ENCODE results near the gene PHGDH.

Gene PHGDH

DNA sequence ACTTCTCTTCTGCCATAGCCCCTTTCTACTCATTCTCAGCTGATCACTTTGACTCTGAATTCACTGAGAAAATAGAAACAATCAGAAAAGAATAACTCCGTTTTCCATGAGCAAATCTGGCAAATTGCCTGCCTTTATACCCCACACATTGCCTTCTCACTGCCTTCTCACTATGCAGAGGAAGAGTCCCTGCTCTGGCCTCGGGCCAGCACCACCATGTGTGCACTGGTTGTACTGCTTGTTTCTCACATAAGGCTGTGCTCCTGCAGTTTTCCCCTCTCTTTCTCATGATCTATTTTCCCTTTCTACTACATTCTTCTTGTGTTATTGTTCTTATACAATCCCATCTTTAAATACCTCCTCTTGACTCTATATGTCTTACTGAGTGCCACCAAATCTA is 59.3 kb downstream of the PHGDH start:
- no peak overlapping the region for H3K27ac ChIP-seq (ENCODE audit: low read depth, low read length)
- H3K4me1 ChIP-seq (ENCODE audit: insufficient read depth, low read length): peaks cover 12% of the 10 kb centered on the region
- no peaks in the 10 kb centered on the region for H3K27me3 ChIP-seq (ENCODE audit: control insufficient read depth in 1 of 2, insufficient read depth in 2 of 2, low read length in 2 of 2)
- no peaks in the 10 kb centered on the region for H3K36me3 ChIP-seq (ENCODE audit: insufficient read depth, low read length)
- no peak overlapping the region for H3K4me3 ChIP-seq (ENCODE audit: low read depth in 1 of 2, low read length in 2 of 2)
- H3K9ac ChIP-seq (ENCODE audit: low read length): no peak overlapping the region
- H3K9me3 ChIP-seq (ENCODE audit: low read length): no peaks in the 10 kb centered on the region

DNA sequence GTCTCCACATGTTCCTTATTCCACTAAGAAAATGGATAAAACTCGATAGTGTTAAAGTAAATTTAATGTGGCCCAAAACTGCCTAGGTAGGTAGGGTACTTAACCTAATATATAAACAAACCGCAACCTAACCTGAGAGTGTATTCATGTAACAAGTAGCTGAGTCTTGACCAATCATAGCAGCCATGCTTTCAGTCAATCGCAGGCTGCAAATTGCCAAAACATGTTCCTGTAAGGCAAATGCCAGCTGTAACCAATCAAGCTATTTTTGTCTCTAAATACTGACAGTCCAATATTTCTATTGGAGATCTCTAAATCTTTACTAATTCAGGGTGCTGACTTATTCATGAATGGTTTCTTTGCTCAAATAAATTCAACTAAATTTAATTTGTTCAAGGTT is 60.0 kb downstream of the PHGDH start:
- Histone ChIP-seq H3K27ac (ENCODE audit: low read depth, low read length) (no peak overlapping the region), H3K9me3 (ENCODE audit: low read length) (no peaks in the 10 kb centered on the region), H3K4me1 (ENCODE audit: insufficient read depth, low read length) (peaks cover 5% of the 10 kb centered on the region), H3K36me3 (ENCODE audit: insufficient read depth, low read length) (no peaks in the 10 kb centered on the region), H3K9ac (ENCODE audit: low read length) (no peak overlapping the region), H3K27me3 (ENCODE audit: control insufficient read depth in 1 of 2, insufficient read depth in 2 of 2, low read length in 2 of 2) (no peaks in the 10 kb centered on the region), H3K4me3 (ENCODE audit: low read depth in 1 of 2, low read length in 2 of 2) (no peak overlapping the region)

DNA sequence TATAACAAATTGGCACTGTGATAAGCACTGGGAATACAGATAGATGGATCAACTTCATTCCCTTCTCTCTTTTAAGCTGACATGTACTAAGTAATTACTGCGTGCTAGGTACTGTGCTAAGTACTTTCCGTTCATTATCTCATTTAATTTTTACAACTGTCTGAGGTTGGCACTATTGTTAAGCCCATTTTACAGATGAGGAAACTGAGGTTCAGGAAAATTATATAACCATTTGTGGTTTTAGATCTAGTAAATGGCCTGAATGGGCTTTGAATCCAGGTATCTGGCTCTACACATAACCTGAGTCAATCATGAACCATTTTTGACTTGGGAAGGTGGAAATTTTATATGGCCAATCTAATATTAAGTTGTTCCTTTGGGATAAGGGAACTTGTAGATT is 60.6 kb downstream of the PHGDH start:
- Histone ChIP-seq H3K4me1 (ENCODE audit: insufficient read depth, low read length) (no peaks in the 10 kb centered on the region), H3K36me3 (ENCODE audit: insufficient read depth, low read length) (no peaks in the 10 kb centered on the region), H3K9ac (ENCODE audit: low read length) (no peak overlapping the region), H3K27me3 (ENCODE audit: control insufficient read depth in 1 of 2, insufficient read depth in 2 of 2, low read length in 2 of 2) (no peaks in the 10 kb centered on the region), H3K4me3 (ENCODE audit: low read depth in 1 of 2, low read length in 2 of 2) (no peak overlapping the region), H3K9me3 (ENCODE audit: low read length) (no peaks in the 10 kb centered on the region), H3K27ac (ENCODE audit: low read depth, low read length) (no peak overlapping the region)

DNA sequence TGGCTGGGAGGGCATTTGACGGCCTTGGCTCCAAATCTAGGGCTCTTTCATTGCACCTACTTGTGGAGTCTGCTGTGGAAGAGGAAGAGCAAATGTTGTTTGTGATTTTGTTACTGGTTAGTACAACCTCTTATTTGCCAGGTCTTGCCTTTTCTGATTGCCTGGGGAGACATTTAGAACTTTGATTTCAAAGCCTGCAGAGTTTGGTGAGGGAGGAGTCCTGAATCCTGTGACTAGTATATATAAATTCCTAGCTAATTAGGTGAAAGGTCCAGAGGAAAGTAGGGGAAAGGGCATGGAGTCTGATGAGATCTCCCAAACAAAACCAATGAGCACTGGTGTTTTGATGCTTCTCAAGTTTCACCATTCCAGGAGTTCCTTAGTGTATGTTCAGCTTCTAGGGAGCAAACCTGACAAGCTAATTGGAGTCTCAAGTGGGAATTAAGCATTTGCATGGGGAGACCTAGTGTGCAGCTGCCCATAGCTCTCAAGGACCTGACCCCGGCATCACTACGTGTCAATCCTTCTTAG is 62.0 kb downstream of the PHGDH start:
- Histone ChIP-seq H3K9ac (ENCODE audit: low read length) (no peak overlapping the region), H3K4me1 (ENCODE audit: insufficient read depth, low read length) (no peaks in the 10 kb centered on the region), H3K27ac (ENCODE audit: low read depth, low read length) (no peak overlapping the region), H3K9me3 (ENCODE audit: low read length) (no peaks in the 10 kb centered on the region), H3K36me3 (ENCODE audit: insufficient read depth, low read length) (no peaks in the 10 kb centered on the region), H3K4me3 (ENCODE audit: low read depth in 1 of 2, low read length in 2 of 2) (no peak overlapping the region), H3K27me3 (ENCODE audit: control insufficient read depth in 1 of 2, insufficient read depth in 2 of 2, low read length in 2 of 2) (no peaks in the 10 kb centered on the region)

DNA sequence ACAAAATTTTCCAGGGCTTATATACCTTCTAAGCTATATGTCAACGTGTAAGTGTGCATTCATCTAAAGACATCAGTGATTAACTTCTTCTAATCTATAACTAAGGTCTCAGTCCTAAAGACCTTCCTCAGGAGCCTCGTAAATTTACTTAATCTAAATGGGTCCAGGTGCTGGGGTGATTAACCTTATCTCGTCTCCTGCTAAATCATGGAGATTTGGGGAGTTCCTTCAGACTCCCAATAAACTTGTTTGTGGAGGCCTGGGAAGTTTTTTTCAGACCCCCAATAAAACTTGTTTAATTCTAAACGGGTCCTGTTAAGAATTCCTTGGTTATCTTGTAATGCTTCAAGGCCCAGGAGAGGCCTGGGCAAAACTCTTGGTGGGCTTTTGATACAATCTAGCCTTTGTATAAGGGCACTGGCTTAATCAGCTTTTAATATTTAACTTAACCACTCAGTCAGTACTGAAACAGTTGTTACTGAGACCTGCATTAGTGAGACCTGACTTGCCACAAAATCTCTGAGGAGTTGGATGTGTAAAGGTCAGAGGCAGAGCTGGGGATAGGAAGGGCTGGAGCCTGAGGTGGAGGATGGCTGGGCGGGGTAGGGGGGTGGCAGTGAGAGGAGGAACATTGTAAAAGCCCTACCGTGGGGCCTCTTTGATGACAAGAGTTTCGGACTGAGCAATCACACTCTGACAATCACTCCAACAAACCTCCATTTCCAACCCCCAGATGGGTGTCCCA is 63.2 kb downstream of the PHGDH start:
- H3K9me3 ChIP-seq (ENCODE audit: low read length): no peaks in the 10 kb centered on the region
- no peak overlapping the region for H3K9ac ChIP-seq (ENCODE audit: low read length)
- H3K4me1 ChIP-seq (ENCODE audit: insufficient read depth, low read length): no peaks in the 10 kb centered on the region
- no peaks in the 10 kb centered on the region for H3K36me3 ChIP-seq (ENCODE audit: insufficient read depth, low read length)
- no peak overlapping the region for H3K27ac ChIP-seq (ENCODE audit: low read depth, low read length)
- no peaks in the 10 kb centered on the region for H3K27me3 ChIP-seq (ENCODE audit: control insufficient read depth in 1 of 2, insufficient read depth in 2 of 2, low read length in 2 of 2)
- no peak overlapping the region for H3K4me3 ChIP-seq (ENCODE audit: low read depth in 1 of 2, low read length in 2 of 2)

DNA sequence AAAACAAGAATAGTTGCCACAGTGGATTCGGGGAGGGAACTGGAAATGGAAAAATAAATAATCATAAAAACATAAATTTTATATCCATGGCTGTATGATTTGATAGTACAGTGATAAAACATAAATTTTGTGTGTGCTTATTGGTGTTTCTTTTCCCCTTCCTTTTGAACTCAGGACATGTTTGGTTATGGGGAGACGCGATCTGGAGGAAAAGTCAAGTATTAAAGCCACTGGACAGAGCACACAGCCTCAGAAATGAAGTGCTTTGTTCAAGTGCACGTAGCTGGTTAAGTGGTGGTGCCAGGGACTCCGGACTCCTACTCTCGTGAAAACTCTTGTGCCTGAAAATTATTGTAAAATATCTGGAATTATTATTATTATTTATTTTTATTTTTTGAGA is 66.6 kb downstream of the PHGDH start:
- Histone ChIP-seq H3K4me3 (ENCODE audit: low read depth in 1 of 2, low read length in 2 of 2) (no peak overlapping the region), H3K27me3 (ENCODE audit: control insufficient read depth in 1 of 2, insufficient read depth in 2 of 2, low read length in 2 of 2) (no peaks in the 10 kb centered on the region), H3K9me3 (ENCODE audit: low read length) (no peaks in the 10 kb centered on the region), H3K27ac (ENCODE audit: low read depth, low read length) (no peak overlapping the region), H3K9ac (ENCODE audit: low read length) (no peak overlapping the region), H3K36me3 (ENCODE audit: insufficient read depth, low read length) (no peaks in the 10 kb centered on the region), H3K4me1 (ENCODE audit: insufficient read depth, low read length) (peaks cover 1% of the 10 kb centered on the region)

DNA sequence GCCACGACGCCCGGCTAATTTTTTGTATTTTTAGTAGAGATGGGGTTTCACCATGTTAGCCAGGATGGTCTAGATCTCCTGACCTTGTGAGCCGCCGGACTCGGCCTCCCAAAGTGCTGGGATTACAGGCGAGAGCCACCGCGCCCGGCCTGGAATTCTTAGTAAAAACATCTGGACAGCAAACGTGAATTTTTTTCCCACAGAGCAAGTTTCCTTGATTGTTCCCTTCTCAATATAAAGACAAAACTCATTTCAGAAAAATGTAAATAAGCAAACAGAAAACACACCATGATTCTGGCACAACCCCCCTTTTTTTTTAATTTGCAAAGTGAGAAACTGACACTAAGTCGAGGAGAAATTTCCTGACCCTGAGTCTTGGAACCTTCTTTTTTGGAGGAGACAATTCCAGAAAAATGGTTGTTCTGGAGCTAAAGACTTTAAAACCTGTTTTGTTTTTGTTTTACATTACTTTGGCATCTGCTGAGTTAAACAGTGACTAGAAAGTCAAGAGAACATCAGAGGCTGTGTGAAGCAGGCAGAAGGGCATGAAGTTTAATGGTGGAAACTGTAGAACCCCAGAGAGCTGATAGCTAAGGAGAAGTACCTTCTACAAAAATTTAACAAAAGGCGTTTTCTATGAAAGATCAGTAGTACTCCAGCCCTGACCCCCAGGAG is 67.3 kb downstream of the PHGDH start:
- no peaks in the 10 kb centered on the region for H3K27me3 ChIP-seq (ENCODE audit: control insufficient read depth in 1 of 2, insufficient read depth in 2 of 2, low read length in 2 of 2)
- H3K4me1 ChIP-seq (ENCODE audit: insufficient read depth, low read length): peaks cover 8% of the 10 kb centered on the region
- no peak overlapping the region for H3K4me3 ChIP-seq (ENCODE audit: low read depth in 1 of 2, low read length in 2 of 2)
- no peak overlapping the region for H3K27ac ChIP-seq (ENCODE audit: low read depth, low read length)
- no peaks in the 10 kb centered on the region for H3K36me3 ChIP-seq (ENCODE audit: insufficient read depth, low read length)
- no peaks in the 10 kb centered on the region for H3K9me3 ChIP-seq (ENCODE audit: low read length)
- H3K9ac ChIP-seq (ENCODE audit: low read length): no peak overlapping the region

DNA sequence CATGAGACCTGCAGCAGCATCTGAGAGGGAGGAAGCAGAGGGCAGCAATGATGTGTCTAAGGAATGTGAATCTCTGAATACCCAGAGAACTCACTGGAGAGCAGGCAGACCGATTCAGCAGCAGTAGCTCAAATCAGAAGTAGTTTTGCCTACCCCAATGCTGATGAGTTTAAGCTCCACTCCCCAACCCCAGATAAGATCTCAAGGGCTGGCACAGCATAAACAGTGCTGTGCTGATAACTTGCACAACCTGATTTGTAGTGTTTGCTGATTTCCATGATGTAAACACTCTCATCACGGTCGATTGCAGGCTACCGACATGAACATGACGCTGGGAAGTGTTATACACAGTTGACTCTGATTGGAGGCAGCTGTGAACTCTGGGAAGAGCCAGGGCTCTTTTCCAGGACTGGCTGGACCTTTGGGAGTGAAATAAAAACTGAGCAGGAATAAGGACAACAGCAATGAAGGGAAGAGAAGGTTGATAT is 68.2 kb downstream of the PHGDH start:
- Histone ChIP-seq H3K9me3 (ENCODE audit: low read length) (no peaks in the 10 kb centered on the region), H3K27ac (ENCODE audit: low read depth, low read length) (no peak overlapping the region), H3K4me3 (ENCODE audit: low read depth in 1 of 2, low read length in 2 of 2) (peak overlapping the region in 1 of 2 donors; percentile 36), H3K27me3 (ENCODE audit: control insufficient read depth in 1 of 2, insufficient read depth in 2 of 2, low read length in 2 of 2) (no peaks in the 10 kb centered on the region), H3K9ac (ENCODE audit: low read length) (no peak overlapping the region), H3K36me3 (ENCODE audit: insufficient read depth, low read length) (no peaks in the 10 kb centered on the region), H3K4me1 (ENCODE audit: insufficient read depth, low read length) (peaks cover 13% of the 10 kb centered on the region)

DNA sequence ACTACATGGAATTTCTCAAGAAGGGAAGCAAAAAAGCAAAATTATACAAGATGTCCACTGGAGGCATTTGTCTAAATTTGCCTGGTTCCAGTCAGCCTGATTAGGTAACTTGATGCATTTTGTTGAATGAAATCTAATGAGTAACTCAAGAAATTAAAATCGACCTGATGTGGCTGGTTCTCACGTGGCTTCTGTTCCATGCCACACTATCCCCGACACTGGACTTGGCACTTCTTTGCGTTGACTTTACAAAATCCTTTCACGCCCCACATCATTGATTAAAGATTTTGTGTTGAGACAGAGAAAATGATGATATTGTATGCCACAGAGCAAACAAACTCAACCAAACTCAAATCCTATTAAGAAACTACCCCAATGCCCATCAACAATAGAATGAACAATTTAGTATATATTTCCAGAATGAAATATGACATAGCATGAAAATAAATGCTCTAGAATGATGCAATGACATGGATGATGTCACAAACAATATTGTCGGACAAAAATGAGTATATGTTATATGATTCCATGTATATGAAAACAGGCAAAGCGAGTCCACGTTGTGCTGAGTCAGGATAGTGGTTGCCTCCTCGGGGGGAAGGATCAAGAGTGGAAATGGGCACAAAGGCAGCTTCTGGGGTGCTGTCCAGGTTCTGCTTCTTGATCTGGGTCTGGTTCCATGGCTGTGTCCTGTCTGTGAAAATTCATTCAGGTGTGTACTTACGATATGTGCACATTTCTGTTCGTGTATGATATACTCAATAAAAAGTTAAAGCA is 69.9 kb downstream of the PHGDH start:
- Histone ChIP-seq H3K4me1 (ENCODE audit: insufficient read depth, low read length) (peaks cover 13% of the 10 kb centered on the region), H3K27me3 (ENCODE audit: control insufficient read depth in 1 of 2, insufficient read depth in 2 of 2, low read length in 2 of 2) (no peaks in the 10 kb centered on the region), H3K9me3 (ENCODE audit: low read length) (no peaks in the 10 kb centered on the region), H3K4me3 (ENCODE audit: low read depth in 1 of 2, low read length in 2 of 2) (no peak overlapping the region), H3K27ac (ENCODE audit: low read depth, low read length) (no peak overlapping the region), H3K36me3 (ENCODE audit: insufficient read depth, low read length) (no peaks in the 10 kb centered on the region), H3K9ac (ENCODE audit: low read length) (no peak overlapping the region)

DNA sequence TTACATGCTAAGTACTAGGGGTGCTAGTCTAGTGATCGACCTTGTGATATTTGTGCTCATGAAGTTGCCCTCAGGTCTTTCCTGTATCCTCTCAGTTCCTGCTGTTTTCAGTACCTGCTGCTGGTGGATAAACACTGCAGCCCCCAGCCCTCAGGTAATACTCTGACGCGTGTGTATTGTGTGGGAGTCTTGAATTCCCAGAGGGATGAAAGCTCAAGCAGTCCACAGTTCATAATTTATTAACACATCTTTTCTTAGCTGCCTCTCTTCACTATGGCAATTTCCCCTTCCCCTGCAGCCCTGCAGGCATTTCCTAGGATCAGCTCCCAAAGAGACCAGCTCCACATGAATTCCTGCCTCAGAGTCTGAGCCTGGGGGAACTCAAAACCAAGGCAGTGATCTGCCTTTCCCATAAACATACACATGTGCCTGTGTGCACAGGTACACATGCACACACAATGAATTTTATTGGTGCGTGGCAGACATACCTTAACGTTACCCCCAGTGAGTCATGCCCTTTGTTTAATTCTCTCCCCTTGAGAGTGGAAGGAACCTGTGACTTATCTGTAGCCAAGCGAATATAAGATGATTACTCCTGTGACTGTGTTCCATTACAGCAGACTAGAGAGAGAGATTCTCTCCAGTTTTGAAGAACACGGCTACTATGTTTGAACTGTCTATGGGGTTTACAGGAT is 71.0 kb downstream of the PHGDH start:
- H3K9me3 ChIP-seq (ENCODE audit: low read length): no peaks in the 10 kb centered on the region
- H3K4me3 ChIP-seq (ENCODE audit: low read depth in 1 of 2, low read length in 2 of 2): no peak overlapping the region
- H3K4me1 ChIP-seq (ENCODE audit: insufficient read depth, low read length): peaks cover 13% of the 10 kb centered on the region
- no peaks in the 10 kb centered on the region for H3K36me3 ChIP-seq (ENCODE audit: insufficient read depth, low read length)
- no peak overlapping the region for H3K9ac ChIP-seq (ENCODE audit: low read length)
- H3K27me3 ChIP-seq (ENCODE audit: control insufficient read depth in 1 of 2, insufficient read depth in 2 of 2, low read length in 2 of 2): no peaks in the 10 kb centered on the region
- no peak overlapping the region for H3K27ac ChIP-seq (ENCODE audit: low read depth, low read length)
